Mesothelial cell of epicardium (in vitro differentiated cells): ENCODE results near the gene PHLDB3. TPM values are rescaled to one million over a fixed set of nuclear protein-coding genes. Genes with fewer than 3 reads are reported as not detected.

Source experiments
- DNase-seq, 2 experiments: peaks; one replicate each; pipeline ENCODE4 v3.0.0; 2021; ENCODE audit warnings: low spot score in 2 of 2; ENCODE audit not compliant: unreplicated experiment in 2 of 2
- H3K27ac Mint-ChIP-seq: 2 replicates; pipeline ENCODE4 v1.8.0; 2021; ENCODE audit warnings: mixed read lengths
- H3K27me3 Mint-ChIP-seq: 2 replicates; pipeline ENCODE4 v1.8.0; 2021; ENCODE audit warnings: low read depth, mixed read lengths
- H3K36me3 Mint-ChIP-seq: 2 replicates; pipeline ENCODE4 v1.8.0; 2021; ENCODE audit warnings: mixed read lengths
- H3K4me1 Mint-ChIP-seq: 2 replicates; pipeline ENCODE4 v1.8.0; 2021; ENCODE audit warnings: mixed read lengths
- H3K4me3 Mint-ChIP-seq: 2 replicates; pipeline ENCODE4 v1.8.0; 2021; ENCODE audit warnings: mild to moderate bottlenecking, moderate library complexity, mixed read lengths
- H3K9me3 Mint-ChIP-seq: 2 replicates; pipeline ENCODE4 v1.8.0; 2021; ENCODE audit warnings: mixed read lengths
- total RNA-seq: library from RNA; stranded (reverse); gene quantifications from 3 replicates; pipeline ENCODE4 v1.2.1, GENCODE V29; 2021
- TF ChIP-seq, protein P1 (sequence below): fragments of 200-600 bp; sonication (generic); IDR thresholded peaks from one replicate; pipeline ENCODE4 v1.5.0; 2021; ENCODE audit warnings: antibody characterized with exemption; ENCODE audit not compliant: unreplicated experiment

The PHLDB3 gene
- total RNA-seq, 1 donor from 2014 or later = 31.4 TPM

DNA sequence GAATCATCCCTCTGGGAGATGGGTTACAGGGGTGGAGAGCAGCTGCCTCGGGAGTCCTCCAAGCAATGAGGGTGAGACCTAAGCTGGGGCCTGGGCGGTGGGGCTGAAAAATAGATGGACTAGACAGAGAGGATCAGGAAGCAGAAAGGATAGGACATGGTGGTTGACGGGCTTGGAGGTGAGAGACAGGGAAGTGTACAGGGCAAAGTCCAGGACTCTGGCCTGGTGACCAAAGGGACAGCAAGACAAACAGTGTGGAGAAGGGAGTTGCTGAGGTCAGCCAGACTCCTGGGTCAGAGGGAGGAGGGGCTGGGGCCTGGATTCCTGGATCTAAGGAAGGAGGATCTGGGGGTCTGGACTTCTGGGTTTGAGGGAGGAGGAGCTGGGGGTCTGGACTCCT, 5.5 kb downstream of the PHLDB3 start:
- no peak for DNase-seq
- Mint-ChIP-seq H3K27me3 (no peaks in the 10 kb centered on the region), H3K9me3 (no peaks in the 10 kb centered on the region), H3K27ac (peak overlapping the region; percentile 79), H3K4me1 (peaks cover 19% of the 10 kb centered on the region), H3K36me3 (peaks cover 18% of the 10 kb centered on the region), H3K4me3 (no peak overlapping the region)
- TF ChIP-seq, protein P1, sequence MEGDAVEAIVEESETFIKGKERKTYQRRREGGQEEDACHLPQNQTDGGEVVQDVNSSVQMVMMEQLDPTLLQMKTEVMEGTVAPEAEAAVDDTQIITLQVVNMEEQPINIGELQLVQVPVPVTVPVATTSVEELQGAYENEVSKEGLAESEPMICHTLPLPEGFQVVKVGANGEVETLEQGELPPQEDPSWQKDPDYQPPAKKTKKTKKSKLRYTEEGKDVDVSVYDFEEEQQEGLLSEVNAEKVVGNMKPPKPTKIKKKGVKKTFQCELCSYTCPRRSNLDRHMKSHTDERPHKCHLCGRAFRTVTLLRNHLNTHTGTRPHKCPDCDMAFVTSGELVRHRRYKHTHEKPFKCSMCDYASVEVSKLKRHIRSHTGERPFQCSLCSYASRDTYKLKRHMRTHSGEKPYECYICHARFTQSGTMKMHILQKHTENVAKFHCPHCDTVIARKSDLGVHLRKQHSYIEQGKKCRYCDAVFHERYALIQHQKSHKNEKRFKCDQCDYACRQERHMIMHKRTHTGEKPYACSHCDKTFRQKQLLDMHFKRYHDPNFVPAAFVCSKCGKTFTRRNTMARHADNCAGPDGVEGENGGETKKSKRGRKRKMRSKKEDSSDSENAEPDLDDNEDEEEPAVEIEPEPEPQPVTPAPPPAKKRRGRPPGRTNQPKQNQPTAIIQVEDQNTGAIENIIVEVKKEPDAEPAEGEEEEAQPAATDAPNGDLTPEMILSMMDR = no peak

DNA sequence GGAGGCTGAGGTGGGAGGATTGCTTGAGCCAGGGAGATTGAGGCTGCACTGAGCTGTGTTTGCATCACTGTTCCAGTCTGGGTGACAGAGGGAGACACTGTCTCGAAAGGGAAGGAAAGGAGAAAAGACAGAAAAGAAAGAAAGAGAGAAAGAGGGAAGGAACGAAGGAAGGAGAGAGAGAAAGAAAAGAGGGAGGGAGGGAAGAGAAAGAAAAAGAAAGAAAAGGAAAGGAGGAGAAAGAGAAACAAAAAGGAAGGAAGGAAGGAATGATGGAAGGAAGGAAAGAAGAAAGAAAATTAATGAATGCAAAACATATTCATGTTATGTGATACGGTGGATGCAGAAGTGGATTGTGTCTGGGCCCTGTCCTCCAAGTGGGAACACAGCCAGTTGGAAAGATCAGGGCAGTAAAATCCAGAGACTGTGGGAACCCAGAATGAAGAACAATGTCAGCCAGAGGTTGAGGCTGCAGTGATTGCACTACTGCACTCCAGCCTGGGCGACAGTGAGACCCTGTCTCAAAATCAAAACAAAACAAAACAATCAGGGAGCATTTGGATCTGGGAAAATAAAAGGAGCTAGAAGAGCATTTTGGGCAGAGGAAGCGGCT, 6.2 kb downstream of the PHLDB3 start:
- peak overlapping the region; percentile 79 for H3K27ac Mint-ChIP-seq
- no peak for DNase-seq
- H3K36me3 Mint-ChIP-seq = peaks cover 21% of the 10 kb centered on the region
- H3K9me3 Mint-ChIP-seq = no peaks in the 10 kb centered on the region
- H3K4me1 Mint-ChIP-seq = peaks cover 14% of the 10 kb centered on the region
- TF ChIP-seq, protein P1 = no peak
- no peak overlapping the region for H3K4me3 Mint-ChIP-seq
- H3K27me3 Mint-ChIP-seq = no peaks in the 10 kb centered on the region

DNA sequence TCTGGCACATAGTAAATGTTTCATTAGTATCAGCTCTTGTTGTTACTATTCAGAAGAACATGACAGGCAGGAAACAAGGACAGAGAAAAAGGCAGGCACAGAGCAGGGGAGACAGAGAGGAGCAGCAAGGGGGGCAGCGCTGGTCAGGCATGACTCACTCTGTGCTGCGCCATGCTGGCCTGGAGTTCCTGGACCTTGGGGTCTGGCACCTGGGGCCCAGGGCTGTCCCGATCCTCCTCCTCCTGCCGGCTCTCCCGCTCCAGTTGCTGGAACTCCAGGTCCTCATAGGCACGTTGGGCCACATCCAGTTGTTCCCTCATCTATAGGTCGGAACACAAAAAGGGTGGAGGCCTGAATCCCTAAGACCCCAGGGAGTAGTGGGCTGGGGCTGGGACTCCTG, 7.6 kb downstream of the PHLDB3 start:
- H3K36me3 Mint-ChIP-seq = peaks cover 21% of the 10 kb centered on the region
- no peaks in the 10 kb centered on the region for H3K9me3 Mint-ChIP-seq
- no peak for DNase-seq
- no peaks in the 10 kb centered on the region for H3K27me3 Mint-ChIP-seq
- no peak overlapping the region for H3K4me3 Mint-ChIP-seq
- H3K4me1 Mint-ChIP-seq = peaks cover 4% of the 10 kb centered on the region
- no peak overlapping the region for H3K27ac Mint-ChIP-seq
- TF ChIP-seq, protein P1 = no peak

DNA sequence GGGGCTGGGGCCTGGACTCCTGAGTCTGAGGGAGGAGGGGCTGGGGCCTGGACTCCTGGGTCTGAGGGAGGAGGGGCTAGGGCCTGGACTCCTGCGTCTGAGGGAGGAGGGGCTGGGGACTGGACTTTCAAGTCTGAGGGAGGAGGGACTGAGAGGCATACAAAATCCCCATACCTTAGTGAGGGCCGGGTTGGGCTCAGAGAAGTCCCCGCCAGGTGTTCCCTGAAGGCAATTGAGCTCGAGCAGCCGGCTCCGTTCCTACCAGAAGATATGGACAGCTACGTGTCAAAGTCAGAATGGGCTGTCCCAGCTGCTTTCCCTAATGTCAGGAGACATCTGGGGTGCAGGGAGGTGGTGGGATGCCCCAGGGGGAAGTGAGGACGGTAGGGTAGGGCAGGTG, 9.5 kb downstream of the PHLDB3 start:
- H3K36me3 Mint-ChIP-seq = peaks cover 19% of the 10 kb centered on the region
- peaks cover 2% of the 10 kb centered on the region for H3K4me1 Mint-ChIP-seq
- H3K9me3 Mint-ChIP-seq = no peaks in the 10 kb centered on the region
- no peak overlapping the region for H3K27ac Mint-ChIP-seq
- no peak for DNase-seq
- H3K27me3 Mint-ChIP-seq = no peaks in the 10 kb centered on the region
- H3K4me3 Mint-ChIP-seq = no peak overlapping the region
- TF ChIP-seq, protein P1 = no peak

DNA sequence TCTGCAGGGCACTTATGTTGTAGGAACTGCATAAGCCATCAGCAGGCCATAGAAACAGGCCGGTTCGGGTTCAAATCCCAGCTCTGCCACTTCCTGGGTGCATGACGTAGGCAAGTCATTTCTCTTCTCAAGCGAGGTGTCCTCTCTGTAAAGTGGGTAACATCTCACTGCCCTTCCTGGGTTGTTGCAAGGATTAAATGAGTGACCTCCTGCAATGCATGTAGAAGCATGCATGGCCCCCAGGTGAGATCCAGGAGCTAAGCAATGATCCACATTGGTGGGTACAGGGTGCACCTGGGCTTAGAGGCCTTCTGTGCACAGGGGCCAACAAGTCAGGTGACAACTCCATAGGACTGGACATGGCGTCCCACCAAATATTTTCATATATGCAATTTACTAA, 13.8 kb downstream of the PHLDB3 start:
- no peak for DNase-seq
- no peaks in the 10 kb centered on the region for H3K4me1 Mint-ChIP-seq
- TF ChIP-seq, protein P1 = no peak
- H3K4me3 Mint-ChIP-seq = no peak overlapping the region
- H3K27ac Mint-ChIP-seq = no peak overlapping the region
- H3K9me3 Mint-ChIP-seq = no peaks in the 10 kb centered on the region
- peaks cover 14% of the 10 kb centered on the region for H3K36me3 Mint-ChIP-seq
- no peaks in the 10 kb centered on the region for H3K27me3 Mint-ChIP-seq
